HEK293 (cell line): ENCODE measurements around the gene PPFIA4.

Experiments
- CTCF ChIA-PET: fragments of 350-600 bp; formaldehyde crosslinking; extraction: SDS; loops from one replicate; lab custom pipeline; 2021; ENCODE audit warnings: antibody characterized with exemption; lab: Yijun Ruan, JAX
- POLR2A ChIA-PET: fragments of 300-600 bp; formaldehyde crosslinking; extraction: SDS; loops from one replicate; lab custom pipeline; 2020; ENCODE audit warnings: antibody characterized with exemption, inconsistent platforms; lab: Yijun Ruan, JAX
- H3K27ac ChIP-seq: fragments of 200-500 bp; sonication (Bioruptor generic); 2 replicates; pipeline ENCODE4 v1.5.1; 2014; ENCODE audit warnings: low read depth, low read length, control low read depth, inconsistent platforms; ENCODE audit errors: extremely low read depth
- H3K36me3 ChIP-seq, 2 experiments: fragments of 200-500 bp in 1 of 2; sonication (Bioruptor generic) in 1 of 2; 1 replicate in 1 of 2; 2 replicates in 1 of 2; pipeline ENCODE4 v1.5.1; 2014 to 2017; ENCODE audit warnings: inconsistent platforms in 2 of 2, low read length in 2 of 2; ENCODE audit not compliant: control insufficient read depth in 2 of 2, insufficient read depth in 1 of 2
- H3K4me1 ChIP-seq: fragments of 200-500 bp; sonication (Bioruptor generic); 2 replicates; pipeline ENCODE4 v1.5.1; 2014; ENCODE audit warnings: mild to moderate bottlenecking, low read length, inconsistent platforms; ENCODE audit not compliant: control insufficient read depth, insufficient read depth
- H3K4me3 ChIP-seq: 2 replicates; pipeline ENCODE4 v1.5.1; 2011; ENCODE audit warnings: low read depth, mild to moderate bottlenecking, control low read depth, low read length, moderate library complexity
- H3K9me3 ChIP-seq: fragments of 200-500 bp; sonication (Bioruptor generic); 2 replicates; pipeline ENCODE4 v1.5.1; 2014; ENCODE audit warnings: low read depth, low read length, inconsistent platforms; ENCODE audit not compliant: control insufficient read depth, insufficient read depth
- GLI4 ChIP-seq: fragments of 450-650 bp; formaldehyde crosslinking; IDR thresholded peaks from 2 replicates; pipeline ENCODE4 v1.5.1; 2016; ENCODE audit warnings: missing biosample characterization, missing genetic modification characterization
- GLIS1 ChIP-seq: fragments of 450-650 bp; formaldehyde crosslinking; IDR thresholded peaks from 2 replicates; pipeline ENCODE4 v1.5.1; 2016; ENCODE audit warnings: missing biosample characterization, missing genetic modification characterization
- PRDM2 ChIP-seq: fragments of 450-650 bp; formaldehyde crosslinking; IDR thresholded peaks from 2 replicates; pipeline ENCODE4 v1.5.1; 2016; ENCODE audit warnings: missing biosample characterization, missing genetic modification characterization, borderline replicate concordance
- ZNF138 ChIP-seq: fragments of 450-650 bp; formaldehyde crosslinking; IDR thresholded peaks from 2 replicates; pipeline ENCODE4 v1.5.1; 2016; ENCODE audit warnings: missing biosample characterization, missing genetic modification characterization, borderline replicate concordance
- ZNF16 ChIP-seq: fragments of 450-650 bp; formaldehyde crosslinking; IDR thresholded peaks from 2 replicates; pipeline ENCODE4 v1.5.1; 2016; ENCODE audit warnings: low read depth, missing biosample characterization, missing genetic modification characterization
- ZNF248 ChIP-seq: fragments of 450-650 bp; formaldehyde crosslinking; IDR thresholded peaks from 2 replicates; pipeline ENCODE4 v1.5.1; 2017; ENCODE audit warnings: missing biosample characterization, missing genetic modification characterization
- ZNF302 ChIP-seq: fragments of 450-650 bp; formaldehyde crosslinking; IDR thresholded peaks from 2 replicates; pipeline ENCODE4 v1.5.1; 2016; ENCODE audit warnings: missing biosample characterization, missing genetic modification characterization, low read depth
- ZNF335 ChIP-seq: fragments of 450-650 bp; formaldehyde crosslinking; conservative IDR thresholded peaks from 2 replicates; pipeline ENCODE4 v1.5.1; 2016; ENCODE audit warnings: missing biosample characterization, missing genetic modification characterization
- ZNF548 ChIP-seq: fragments of 450-650 bp; formaldehyde crosslinking; IDR thresholded peaks from 2 replicates; pipeline ENCODE4 v1.5.1; 2016; ENCODE audit warnings: missing biosample characterization, missing genetic modification characterization
- ZNF549 ChIP-seq: fragments of 450-650 bp; IDR thresholded peaks from 2 replicates; pipeline ENCODE4 v1.5.1; 2018; ENCODE audit warnings: missing biosample characterization, missing genetic modification characterization, mild to moderate bottlenecking, inconsistent platforms, moderate library complexity
- ZNF791 ChIP-seq: fragments of 450-650 bp; formaldehyde crosslinking; IDR thresholded peaks from 2 replicates; pipeline ENCODE4 v1.5.1; 2016; ENCODE audit warnings: missing biosample characterization, missing genetic modification characterization
- ZSCAN4 ChIP-seq: fragments of 450-650 bp; formaldehyde crosslinking; IDR thresholded peaks from 2 replicates; pipeline ENCODE4 v1.5.1; 2017; ENCODE audit warnings: missing biosample characterization, missing genetic modification characterization
- TF ChIP-seq, protein P1 (sequence below): fragments of 450-650 bp; formaldehyde crosslinking; IDR thresholded peaks from 2 replicates; pipeline ENCODE4 v1.5.1; 2016; ENCODE audit warnings: missing biosample characterization, missing genetic modification characterization
- TF ChIP-seq, protein P2 (sequence below): fragments of 450-650 bp; formaldehyde crosslinking; IDR thresholded peaks from 2 replicates; pipeline ENCODE4 v1.5.1; 2016; ENCODE audit warnings: missing biosample characterization, missing genetic modification characterization, borderline replicate concordance

The PPFIA4 gene

DNA sequence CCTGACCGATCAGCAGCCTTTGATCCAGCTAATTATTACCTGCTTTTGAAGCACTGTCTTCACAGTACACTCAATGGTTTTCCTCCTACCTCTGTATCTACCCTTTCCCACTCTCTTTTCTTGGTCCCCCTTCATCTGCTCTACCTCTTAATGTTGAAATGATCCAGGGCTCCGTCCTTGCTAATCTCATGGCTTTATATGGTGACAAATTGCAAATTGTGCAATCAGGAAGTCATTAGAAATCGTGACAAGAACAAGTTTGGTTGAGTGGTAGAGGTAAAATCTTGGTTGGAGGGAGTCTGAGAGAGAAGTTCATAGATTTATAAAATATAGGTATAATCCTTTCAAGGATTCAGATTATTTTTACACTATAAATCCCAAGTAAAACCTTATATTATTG is 49.7 kb upstream of the PPFIA4 start:
- Histone ChIP-seq H3K4me3 (no peak overlapping the region), H3K36me3 (no peaks in the 10 kb centered on the region), H3K4me1 (no peaks in the 10 kb centered on the region), H3K27ac (no peak overlapping the region), H3K9me3 (no peaks in the 10 kb centered on the region)
- ChIA-PET CTCF (no interaction called here), POLR2A (no interaction called here)
- TF ChIP-seq ZNF335 (tag by site-specific recombination) (no peak), ZNF138 (no peak), ZSCAN4 (no peak), ZNF548 (tag by site-specific recombination) (no peak), ZNF16 (no peak), ZNF302 (tag by site-specific recombination) (no peak), ZNF549 (tag by site-specific recombination) (no peak), GLI4 (tag by site-specific recombination) (no peak), ZNF248 (tag by site-specific recombination) (no peak), PRDM2 (tag by site-specific recombination) (no peak), ZNF791 (no peak)
- TF ChIP-seq, protein P1, sequence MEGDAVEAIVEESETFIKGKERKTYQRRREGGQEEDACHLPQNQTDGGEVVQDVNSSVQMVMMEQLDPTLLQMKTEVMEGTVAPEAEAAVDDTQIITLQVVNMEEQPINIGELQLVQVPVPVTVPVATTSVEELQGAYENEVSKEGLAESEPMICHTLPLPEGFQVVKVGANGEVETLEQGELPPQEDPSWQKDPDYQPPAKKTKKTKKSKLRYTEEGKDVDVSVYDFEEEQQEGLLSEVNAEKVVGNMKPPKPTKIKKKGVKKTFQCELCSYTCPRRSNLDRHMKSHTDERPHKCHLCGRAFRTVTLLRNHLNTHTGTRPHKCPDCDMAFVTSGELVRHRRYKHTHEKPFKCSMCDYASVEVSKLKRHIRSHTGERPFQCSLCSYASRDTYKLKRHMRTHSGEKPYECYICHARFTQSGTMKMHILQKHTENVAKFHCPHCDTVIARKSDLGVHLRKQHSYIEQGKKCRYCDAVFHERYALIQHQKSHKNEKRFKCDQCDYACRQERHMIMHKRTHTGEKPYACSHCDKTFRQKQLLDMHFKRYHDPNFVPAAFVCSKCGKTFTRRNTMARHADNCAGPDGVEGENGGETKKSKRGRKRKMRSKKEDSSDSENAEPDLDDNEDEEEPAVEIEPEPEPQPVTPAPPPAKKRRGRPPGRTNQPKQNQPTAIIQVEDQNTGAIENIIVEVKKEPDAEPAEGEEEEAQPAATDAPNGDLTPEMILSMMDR (tag by site-specific recombination): no peak
- TF ChIP-seq, protein P2, sequence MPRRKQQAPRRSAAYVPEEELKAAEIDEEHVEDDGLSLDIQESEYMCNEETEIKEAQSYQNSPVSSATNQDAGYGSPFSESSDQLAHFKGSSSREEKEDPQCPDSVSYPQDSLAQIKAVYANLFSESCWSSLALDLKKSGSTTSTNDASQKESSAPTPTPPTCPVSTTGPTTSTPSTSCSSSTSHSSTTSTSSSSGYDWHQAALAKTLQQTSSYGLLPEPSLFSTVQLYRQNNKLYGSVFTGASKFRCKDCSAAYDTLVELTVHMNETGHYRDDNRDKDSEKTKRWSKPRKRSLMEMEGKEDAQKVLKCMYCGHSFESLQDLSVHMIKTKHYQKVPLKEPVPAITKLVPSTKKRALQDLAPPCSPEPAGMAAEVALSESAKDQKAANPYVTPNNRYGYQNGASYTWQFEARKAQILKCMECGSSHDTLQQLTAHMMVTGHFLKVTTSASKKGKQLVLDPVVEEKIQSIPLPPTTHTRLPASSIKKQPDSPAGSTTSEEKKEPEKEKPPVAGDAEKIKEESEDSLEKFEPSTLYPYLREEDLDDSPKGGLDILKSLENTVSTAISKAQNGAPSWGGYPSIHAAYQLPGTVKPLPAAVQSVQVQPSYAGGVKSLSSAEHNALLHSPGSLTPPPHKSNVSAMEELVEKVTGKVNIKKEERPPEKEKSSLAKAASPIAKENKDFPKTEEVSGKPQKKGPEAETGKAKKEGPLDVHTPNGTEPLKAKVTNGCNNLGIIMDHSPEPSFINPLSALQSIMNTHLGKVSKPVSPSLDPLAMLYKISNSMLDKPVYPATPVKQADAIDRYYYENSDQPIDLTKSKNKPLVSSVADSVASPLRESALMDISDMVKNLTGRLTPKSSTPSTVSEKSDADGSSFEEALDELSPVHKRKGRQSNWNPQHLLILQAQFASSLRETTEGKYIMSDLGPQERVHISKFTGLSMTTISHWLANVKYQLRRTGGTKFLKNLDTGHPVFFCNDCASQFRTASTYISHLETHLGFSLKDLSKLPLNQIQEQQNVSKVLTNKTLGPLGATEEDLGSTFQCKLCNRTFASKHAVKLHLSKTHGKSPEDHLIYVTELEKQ: no peak

- ChIA-PET CTCF (interaction anchor here (0.5 kb wide), 1 partner anchor 19 kb away, joined by 3 read pairs; no protein-coding TSS in a partner anchor), POLR2A (no interaction called here)
- H3K27ac ChIP-seq: no peak overlapping the region
- H3K9me3 ChIP-seq: no peaks in the 10 kb centered on the region
- no peak overlapping the region for H3K4me3 ChIP-seq
- H3K36me3 ChIP-seq: no peaks in the 10 kb centered on the region
- no peak for TF ChIP-seq GLIS1 (tag by site-specific recombination)
- TF ChIP-seq, all 188 proteins: peak for 0
- no peaks in the 10 kb centered on the region for H3K4me1 ChIP-seq
Measured at GRCh38 chr1:202979459-202979858, 46.8 kb upstream of the PPFIA4 start.
